Measurements from ENCODE around the gene SPOCK1. TPM values are rescaled to one million over a fixed set of nuclear protein-coding genes. Genes with fewer than 3 reads are reported as not detected.

Gene SPOCK1
- total and polyA plus RNA-seq, 4 donors, result 0.07 to 0.18 (median 0.17) TPM; not detected in 1

DNA sequence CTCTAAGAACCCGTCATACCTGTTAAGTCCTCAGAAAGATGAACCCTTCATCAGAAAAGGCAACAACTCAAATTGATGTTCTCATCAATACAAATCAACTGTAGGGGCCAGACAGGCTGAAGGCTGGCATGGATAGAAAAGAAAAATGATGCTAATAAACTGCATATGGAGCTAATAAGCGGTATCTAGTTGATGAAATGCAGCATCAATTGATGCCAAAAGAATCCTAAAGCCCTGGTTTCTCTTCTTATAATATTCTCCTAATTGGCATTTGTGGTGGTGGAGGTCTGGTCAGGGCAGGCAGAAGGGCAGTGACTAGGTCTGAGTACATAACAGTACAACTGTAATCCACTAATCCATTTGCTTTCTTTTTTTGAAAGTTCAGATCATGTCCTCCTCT is 322.5 kb downstream of the SPOCK1 start:
- Histone ChIP-seq H3K36me3 (ENCODE audit: control insufficient read depth in 4 of 4, insufficient read depth in 3 of 4, low read depth in 1 of 4, low read length in 3 of 4) (no peaks in the 10 kb centered on the region), H3K4me3 (ENCODE audit: low read depth in 1 of 3, low read length in 3 of 3) (no peak overlapping the region), H3K27me3 (ENCODE audit: control insufficient read depth in 4 of 4, insufficient read depth in 4 of 4, low read length in 3 of 4) (peaks cover 0 to 2% (median 0%) of the 10 kb centered on the region in 4 donors), H3K9ac (ENCODE audit: low read depth in 1 of 2, low read length in 2 of 2) (no peak overlapping the region), H3K9me3 (ENCODE audit: control insufficient read depth in 4 of 4, low read length in 3 of 4) (no peaks in the 10 kb centered on the region), H3K4me1 (ENCODE audit: control insufficient read depth in 4 of 4, insufficient read depth in 4 of 4, low read length in 3 of 4) (no peaks in the 10 kb centered on the region), H3K27ac (ENCODE audit: low read depth in 1 of 2, low read length in 2 of 2) (no peak overlapping the region)
- no peak for TF ChIP-seq REST (IDR thresholded peaks at IDR 0.05)
- TF ChIP-seq TAF1 (conservative IDR thresholded peaks at IDR 0.05), result no peak
- TF ChIP-seq EGR1 (IDR thresholded peaks at IDR 0.05; ENCODE audit: low read depth in 2 of 2), result no peak
- 78% methylated on average over 2 of the region's 2 CpGs for WGBS
- DNase-seq (ENCODE audit: low spot score), result no peak

DNA sequence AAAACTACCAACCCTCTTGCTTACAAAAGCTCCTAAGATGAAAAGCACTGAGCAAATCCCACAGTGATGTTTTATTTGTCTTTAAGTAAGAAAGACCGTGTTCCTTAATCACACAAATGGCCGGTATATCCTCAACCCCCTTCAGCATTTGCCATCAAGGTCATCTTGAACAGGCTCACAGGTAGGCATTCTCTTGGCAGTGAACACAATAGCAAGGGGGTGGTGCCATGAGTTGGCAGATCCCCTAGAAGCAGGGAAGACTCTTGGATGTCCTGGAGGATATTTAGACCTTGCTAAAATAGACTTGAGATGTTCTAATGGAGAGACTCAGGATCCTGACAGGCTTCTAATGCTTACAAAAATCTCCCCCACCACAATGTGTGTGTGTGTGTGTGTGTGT is 323.0 kb downstream of the SPOCK1 start:
- WGBS, result 67% methylated on average over 2 of the region's 2 CpGs
- Histone ChIP-seq H3K27me3 (ENCODE audit: control insufficient read depth in 4 of 4, insufficient read depth in 4 of 4, low read length in 3 of 4) (peaks cover 0 to 2% (median 0%) of the 10 kb centered on the region in 4 donors), H3K9ac (ENCODE audit: low read depth in 1 of 2, low read length in 2 of 2) (no peak overlapping the region), H3K27ac (ENCODE audit: low read depth in 1 of 2, low read length in 2 of 2) (no peak overlapping the region), H3K9me3 (ENCODE audit: control insufficient read depth in 4 of 4, low read length in 3 of 4) (no peaks in the 10 kb centered on the region), H3K4me3 (ENCODE audit: low read depth in 1 of 3, low read length in 3 of 3) (no peak overlapping the region), H3K36me3 (ENCODE audit: control insufficient read depth in 4 of 4, insufficient read depth in 3 of 4, low read depth in 1 of 4, low read length in 3 of 4) (no peaks in the 10 kb centered on the region), H3K4me1 (ENCODE audit: control insufficient read depth in 4 of 4, insufficient read depth in 4 of 4, low read length in 3 of 4) (no peaks in the 10 kb centered on the region)
- TF ChIP-seq, protein P1, sequence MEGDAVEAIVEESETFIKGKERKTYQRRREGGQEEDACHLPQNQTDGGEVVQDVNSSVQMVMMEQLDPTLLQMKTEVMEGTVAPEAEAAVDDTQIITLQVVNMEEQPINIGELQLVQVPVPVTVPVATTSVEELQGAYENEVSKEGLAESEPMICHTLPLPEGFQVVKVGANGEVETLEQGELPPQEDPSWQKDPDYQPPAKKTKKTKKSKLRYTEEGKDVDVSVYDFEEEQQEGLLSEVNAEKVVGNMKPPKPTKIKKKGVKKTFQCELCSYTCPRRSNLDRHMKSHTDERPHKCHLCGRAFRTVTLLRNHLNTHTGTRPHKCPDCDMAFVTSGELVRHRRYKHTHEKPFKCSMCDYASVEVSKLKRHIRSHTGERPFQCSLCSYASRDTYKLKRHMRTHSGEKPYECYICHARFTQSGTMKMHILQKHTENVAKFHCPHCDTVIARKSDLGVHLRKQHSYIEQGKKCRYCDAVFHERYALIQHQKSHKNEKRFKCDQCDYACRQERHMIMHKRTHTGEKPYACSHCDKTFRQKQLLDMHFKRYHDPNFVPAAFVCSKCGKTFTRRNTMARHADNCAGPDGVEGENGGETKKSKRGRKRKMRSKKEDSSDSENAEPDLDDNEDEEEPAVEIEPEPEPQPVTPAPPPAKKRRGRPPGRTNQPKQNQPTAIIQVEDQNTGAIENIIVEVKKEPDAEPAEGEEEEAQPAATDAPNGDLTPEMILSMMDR (IDR thresholded peaks at IDR 0.05; ENCODE audit: low read depth, low read length, missing input control), result no peak
- no peak for TF ChIP-seq FOXA2 (IDR thresholded peaks at IDR 0.05)
- TF ChIP-seq REST (IDR thresholded peaks at IDR 0.05), result no peak
- TF ChIP-seq SP1 (IDR thresholded peaks at IDR 0.05), result no peak
- TF ChIP-seq FOXA1 (IDR thresholded peaks at IDR 0.05), result no peak
- TF ChIP-seq TAF1 (conservative IDR thresholded peaks at IDR 0.05), result no peak
- TF ChIP-seq, protein P2, sequence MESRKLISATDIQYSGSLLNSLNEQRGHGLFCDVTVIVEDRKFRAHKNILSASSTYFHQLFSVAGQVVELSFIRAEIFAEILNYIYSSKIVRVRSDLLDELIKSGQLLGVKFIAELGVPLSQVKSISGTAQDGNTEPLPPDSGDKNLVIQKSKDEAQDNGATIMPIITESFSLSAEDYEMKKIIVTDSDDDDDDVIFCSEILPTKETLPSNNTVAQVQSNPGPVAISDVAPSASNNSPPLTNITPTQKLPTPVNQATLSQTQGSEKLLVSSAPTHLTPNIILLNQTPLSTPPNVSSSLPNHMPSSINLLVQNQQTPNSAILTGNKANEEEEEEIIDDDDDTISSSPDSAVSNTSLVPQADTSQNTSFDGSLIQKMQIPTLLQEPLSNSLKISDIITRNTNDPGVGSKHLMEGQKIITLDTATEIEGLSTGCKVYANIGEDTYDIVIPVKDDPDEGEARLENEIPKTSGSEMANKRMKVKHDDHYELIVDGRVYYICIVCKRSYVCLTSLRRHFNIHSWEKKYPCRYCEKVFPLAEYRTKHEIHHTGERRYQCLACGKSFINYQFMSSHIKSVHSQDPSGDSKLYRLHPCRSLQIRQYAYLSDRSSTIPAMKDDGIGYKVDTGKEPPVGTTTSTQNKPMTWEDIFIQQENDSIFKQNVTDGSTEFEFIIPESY (IDR thresholded peaks at IDR 0.05), result no peak
- DNase-seq (ENCODE audit: low spot score), result no peak
